Measurements from ENCODE around the gene PPDPF.

DNA sequence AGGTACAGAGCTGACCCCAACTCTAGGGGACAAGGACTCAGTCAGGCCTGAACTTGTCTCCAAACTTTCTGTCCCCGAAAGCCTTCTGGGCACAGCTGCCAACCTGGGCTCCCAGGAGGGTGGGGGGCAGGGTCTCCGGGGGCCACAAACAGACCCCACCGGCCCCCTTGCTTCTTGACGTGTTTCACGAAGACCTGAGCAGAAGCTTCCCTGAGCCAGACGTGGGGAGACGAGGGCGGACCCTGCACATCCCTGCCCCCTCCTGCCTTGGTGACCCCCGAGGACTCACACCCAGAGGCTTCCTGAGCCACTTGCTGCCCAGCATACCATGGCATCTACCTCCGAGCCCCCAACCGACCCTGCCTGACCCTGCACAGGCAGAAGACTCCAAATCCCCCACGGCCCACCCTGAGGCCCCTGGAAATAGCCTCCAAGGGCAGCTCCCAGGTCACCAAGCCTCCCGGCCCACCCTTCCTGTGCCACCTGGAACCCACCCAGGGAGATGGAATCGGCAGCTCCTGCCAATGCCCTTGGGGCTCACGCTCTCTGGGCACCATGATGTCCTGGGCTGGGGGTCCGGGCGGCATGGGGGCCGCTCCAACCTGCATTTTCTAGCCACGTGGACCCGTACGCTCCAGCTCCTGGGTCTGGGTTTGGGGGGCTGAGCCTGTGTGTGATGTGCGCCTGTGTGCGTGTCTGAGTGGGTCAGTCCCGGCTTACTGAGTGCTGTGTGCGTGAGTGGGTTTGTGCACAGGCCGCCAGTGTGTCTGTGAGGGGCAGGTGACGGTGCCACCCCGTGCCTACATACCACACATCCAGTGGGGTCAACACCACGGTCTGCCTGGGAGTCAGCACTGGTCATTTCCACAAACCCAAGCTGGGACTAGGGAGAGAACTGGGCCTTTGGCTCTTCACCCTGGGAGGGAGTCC lies 19.1 kb downstream of the PPDPF start:
- TF ChIP-seq, protein P1, sequence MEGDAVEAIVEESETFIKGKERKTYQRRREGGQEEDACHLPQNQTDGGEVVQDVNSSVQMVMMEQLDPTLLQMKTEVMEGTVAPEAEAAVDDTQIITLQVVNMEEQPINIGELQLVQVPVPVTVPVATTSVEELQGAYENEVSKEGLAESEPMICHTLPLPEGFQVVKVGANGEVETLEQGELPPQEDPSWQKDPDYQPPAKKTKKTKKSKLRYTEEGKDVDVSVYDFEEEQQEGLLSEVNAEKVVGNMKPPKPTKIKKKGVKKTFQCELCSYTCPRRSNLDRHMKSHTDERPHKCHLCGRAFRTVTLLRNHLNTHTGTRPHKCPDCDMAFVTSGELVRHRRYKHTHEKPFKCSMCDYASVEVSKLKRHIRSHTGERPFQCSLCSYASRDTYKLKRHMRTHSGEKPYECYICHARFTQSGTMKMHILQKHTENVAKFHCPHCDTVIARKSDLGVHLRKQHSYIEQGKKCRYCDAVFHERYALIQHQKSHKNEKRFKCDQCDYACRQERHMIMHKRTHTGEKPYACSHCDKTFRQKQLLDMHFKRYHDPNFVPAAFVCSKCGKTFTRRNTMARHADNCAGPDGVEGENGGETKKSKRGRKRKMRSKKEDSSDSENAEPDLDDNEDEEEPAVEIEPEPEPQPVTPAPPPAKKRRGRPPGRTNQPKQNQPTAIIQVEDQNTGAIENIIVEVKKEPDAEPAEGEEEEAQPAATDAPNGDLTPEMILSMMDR (IDR thresholded peaks at IDR 0.05): no peak
- no peak for TF ChIP-seq POLR2A (IDR thresholded peaks at IDR 0.05)
